DND-41 (cell line): Measurements from ENCODE around the gene DNAJC4.

Experiments used
- ATAC-seq: fragments of 200-7000 bp; cut with Tn5 transposase; 3 replicates; pipeline ENCODE4 v1.9.1; 2021; ENCODE audit warnings: low read depth; ENCODE audit not compliant: insufficient read depth
- DNase-seq: peaks from one replicate; pipeline ENCODE4 v3.0.0-alpha.2; 2020
- H2AFZ ChIP-seq: 2 replicates; pipeline ENCODE4 v1.6.0; 2012; ENCODE audit warnings: low read depth, low read length
- H3K27ac ChIP-seq: 2 replicates; pipeline ENCODE4 v1.5.1; 2012; ENCODE audit warnings: low read length, inconsistent platforms
- H3K27me3 ChIP-seq: fragments of 200-600 bp; sonication (generic); 2 replicates; pipeline ENCODE4 v1.6.0; 2012; ENCODE audit warnings: low read length, mild to moderate bottlenecking, inconsistent platforms; ENCODE audit not compliant: insufficient read depth, poor library complexity
- H3K36me3 ChIP-seq: 2 replicates; pipeline ENCODE4 v1.5.1; 2012; ENCODE audit warnings: low read length, inconsistent platforms; ENCODE audit not compliant: insufficient read depth
- H3K4me1 ChIP-seq: 2 replicates; pipeline ENCODE4 v1.5.1; 2012; ENCODE audit warnings: mild to moderate bottlenecking, low read length; ENCODE audit not compliant: insufficient read depth
- H3K4me2 ChIP-seq: 2 replicates; pipeline ENCODE4 v1.6.0; 2012; ENCODE audit warnings: mild to moderate bottlenecking, moderate library complexity, low read length, inconsistent platforms; ENCODE audit not compliant: insufficient read depth
- H3K4me3 ChIP-seq, 2 experiments: fragments of 200-600 bp in 1 of 2; shearing (Covaris generic) in 1 of 2; 2 replicates each; pipeline ENCODE4 v1.5.1; 2012 to 2016; ENCODE audit warnings: inconsistent platforms in 2 of 2, low read length in 2 of 2, mild to moderate bottlenecking in 2 of 2, low read depth in 1 of 2, moderate library complexity in 1 of 2
- H3K79me2 ChIP-seq: 2 replicates; pipeline ENCODE4 v1.6.0; 2012; ENCODE audit warnings: low read length, inconsistent platforms; ENCODE audit not compliant: insufficient read depth
- H3K9ac ChIP-seq: 2 replicates; pipeline ENCODE4 v1.6.0; 2012; ENCODE audit warnings: low read depth, mild to moderate bottlenecking, inconsistent platforms, low read length, moderate library complexity
- H3K9me3 ChIP-seq: 2 replicates; pipeline ENCODE4 v1.5.1; 2012; ENCODE audit warnings: low read length, moderate library complexity, mild to moderate bottlenecking, inconsistent platforms; ENCODE audit not compliant: insufficient read depth, severe bottlenecking
- H4K20me1 ChIP-seq: 2 replicates; pipeline ENCODE4 v1.6.0; 2012; ENCODE audit warnings: low read length; ENCODE audit not compliant: insufficient read depth
- EZH2 ChIP-seq: IDR thresholded peaks from 3 replicates; pipeline ENCODE4 v1.6.1; 2012; ENCODE audit warnings: borderline replicate concordance, low read depth, mild to moderate bottlenecking, moderate library complexity, low read length, inconsistent platforms; ENCODE audit not compliant: severe bottlenecking
- TF ChIP-seq, protein P1 (sequence below): IDR thresholded peaks from 2 replicates; pipeline ENCODE4 v1.5.1; 2012; ENCODE audit warnings: borderline replicate concordance, low read length, moderate library complexity, mild to moderate bottlenecking; ENCODE audit not compliant: poor library complexity, severe bottlenecking; ENCODE audit errors: extremely low read depth

The DNAJC4 gene

DNA sequence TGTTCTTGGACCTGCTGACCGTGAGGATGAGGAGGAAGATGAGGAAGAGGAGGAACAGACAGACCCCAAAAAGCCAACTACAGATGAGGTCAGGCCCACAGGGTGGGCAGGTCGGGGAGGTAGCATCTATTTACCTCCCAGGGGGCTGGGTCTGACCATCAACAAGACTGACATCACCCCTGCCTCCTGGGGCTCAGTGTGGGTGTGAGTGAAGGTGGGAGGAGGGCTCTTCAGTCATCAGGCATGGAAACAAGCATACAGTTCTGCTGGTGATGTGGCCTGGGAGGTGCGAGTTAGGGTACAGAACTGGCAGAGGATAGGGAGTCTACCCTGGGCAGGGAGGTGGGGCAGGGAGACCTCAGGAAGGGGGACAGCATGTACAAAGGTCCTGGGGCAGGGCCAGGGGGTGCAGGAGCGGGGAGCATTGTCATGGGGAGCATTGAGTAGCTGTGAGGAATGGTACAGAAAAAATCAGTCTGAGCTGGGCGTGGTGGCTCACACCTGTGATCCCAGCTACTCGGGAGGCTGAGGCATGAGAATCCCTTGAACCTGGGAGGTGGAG, 29.9 kb downstream of the DNAJC4 start:
- Histone ChIP-seq H3K9me3 (no peaks in the 10 kb centered on the region), H3K9ac (no peak overlapping the region), H3K4me2 (no peak overlapping the region), H3K4me1 (no peaks in the 10 kb centered on the region), H3K27ac (no peak overlapping the region), H3K4me3 (no peak overlapping the region), H4K20me1 (no peaks in the 10 kb centered on the region), H2AFZ (no peak overlapping the region), H3K27me3 (no peaks in the 10 kb centered on the region), H3K79me2 (no peaks in the 10 kb centered on the region), H3K36me3 (peaks cover 49% of the 10 kb centered on the region)
- ATAC-seq = no peak
- DNase-seq = no peak
- TF ChIP-seq EZH2 = no peak
- TF ChIP-seq, protein P1, sequence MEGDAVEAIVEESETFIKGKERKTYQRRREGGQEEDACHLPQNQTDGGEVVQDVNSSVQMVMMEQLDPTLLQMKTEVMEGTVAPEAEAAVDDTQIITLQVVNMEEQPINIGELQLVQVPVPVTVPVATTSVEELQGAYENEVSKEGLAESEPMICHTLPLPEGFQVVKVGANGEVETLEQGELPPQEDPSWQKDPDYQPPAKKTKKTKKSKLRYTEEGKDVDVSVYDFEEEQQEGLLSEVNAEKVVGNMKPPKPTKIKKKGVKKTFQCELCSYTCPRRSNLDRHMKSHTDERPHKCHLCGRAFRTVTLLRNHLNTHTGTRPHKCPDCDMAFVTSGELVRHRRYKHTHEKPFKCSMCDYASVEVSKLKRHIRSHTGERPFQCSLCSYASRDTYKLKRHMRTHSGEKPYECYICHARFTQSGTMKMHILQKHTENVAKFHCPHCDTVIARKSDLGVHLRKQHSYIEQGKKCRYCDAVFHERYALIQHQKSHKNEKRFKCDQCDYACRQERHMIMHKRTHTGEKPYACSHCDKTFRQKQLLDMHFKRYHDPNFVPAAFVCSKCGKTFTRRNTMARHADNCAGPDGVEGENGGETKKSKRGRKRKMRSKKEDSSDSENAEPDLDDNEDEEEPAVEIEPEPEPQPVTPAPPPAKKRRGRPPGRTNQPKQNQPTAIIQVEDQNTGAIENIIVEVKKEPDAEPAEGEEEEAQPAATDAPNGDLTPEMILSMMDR = no peak

DNA sequence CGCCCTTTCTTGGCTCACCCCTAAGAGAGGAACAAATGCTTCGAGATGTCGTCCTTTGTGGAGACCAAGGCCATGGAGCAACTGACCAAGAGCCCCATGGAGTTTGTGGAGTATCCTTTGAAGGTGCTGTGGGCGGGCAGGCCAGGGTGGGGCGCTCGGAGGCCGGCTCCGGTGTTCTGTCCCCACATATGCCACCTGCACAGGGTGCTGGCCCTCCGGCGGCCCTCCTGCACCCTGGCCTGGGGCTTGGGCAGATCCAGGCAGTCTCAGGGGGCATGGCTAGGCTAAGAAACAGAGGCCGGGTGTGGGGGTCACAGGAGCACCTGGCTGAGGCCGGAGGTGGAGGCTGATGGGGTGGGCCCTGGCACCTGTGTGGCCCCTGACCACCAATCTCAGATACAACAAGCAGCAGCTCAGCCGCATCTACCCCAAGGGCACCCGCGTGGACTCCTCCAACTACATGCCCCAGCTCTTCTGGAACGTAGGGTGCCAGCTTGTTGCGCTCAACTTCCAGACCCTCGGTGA, 31.3 kb downstream of the DNAJC4 start:
- no peaks in the 10 kb centered on the region for H4K20me1 ChIP-seq
- no peak overlapping the region for H3K4me2 ChIP-seq
- DNase-seq = no peak
- H3K4me1 ChIP-seq = no peaks in the 10 kb centered on the region
- no peak overlapping the region for H3K27ac ChIP-seq
- no peaks in the 10 kb centered on the region for H3K27me3 ChIP-seq
- H3K36me3 ChIP-seq = peaks cover 46% of the 10 kb centered on the region
- TF ChIP-seq, protein P1 = no peak
- TF ChIP-seq EZH2 = no peak
- no peak overlapping the region for H3K4me3 ChIP-seq
- H2AFZ ChIP-seq = no peak overlapping the region
- ATAC-seq = no peak
- H3K9ac ChIP-seq = no peak overlapping the region
- no peaks in the 10 kb centered on the region for H3K79me2 ChIP-seq
- H3K9me3 ChIP-seq = no peaks in the 10 kb centered on the region

DNA sequence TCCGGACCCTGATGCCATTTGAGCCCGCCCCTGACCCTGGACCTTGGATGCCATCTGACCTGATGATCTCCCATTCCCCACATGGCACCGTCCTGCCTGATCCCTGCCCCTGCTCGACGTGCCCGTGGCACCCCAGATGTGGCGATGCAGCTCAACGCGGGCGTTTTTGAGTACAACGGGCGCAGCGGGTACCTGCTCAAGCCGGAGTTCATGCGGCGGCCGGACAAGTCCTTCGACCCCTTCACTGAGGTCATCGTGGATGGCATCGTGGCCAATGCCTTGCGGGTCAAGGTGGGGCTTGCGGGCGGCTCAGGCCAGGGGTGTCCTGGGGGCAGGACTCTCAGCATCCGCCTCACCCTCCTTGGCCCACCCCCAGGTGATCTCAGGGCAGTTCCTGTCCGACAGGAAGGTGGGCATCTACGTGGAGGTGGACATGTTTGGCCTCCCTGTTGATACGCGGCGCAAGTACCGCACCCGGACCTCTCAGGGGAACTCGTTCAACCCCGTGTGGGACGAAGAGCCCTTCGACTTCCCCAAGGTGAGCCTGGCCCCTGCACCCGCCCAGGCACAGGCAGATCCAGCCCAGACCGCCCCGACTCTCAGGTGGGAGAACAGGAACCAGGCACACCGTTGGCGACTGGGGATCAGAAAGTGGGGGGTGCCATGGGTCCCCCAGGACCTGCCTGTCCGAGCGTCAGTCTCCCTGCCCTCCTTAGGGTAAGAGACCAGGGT, 32.1 kb downstream of the DNAJC4 start:
- no peak overlapping the region for H2AFZ ChIP-seq

More for the DNA sequence above, 32.1 kb downstream of the DNAJC4 start:
- H3K4me3 ChIP-seq = no peak overlapping the region
- no peaks in the 10 kb centered on the region for H3K9me3 ChIP-seq
- H3K9ac ChIP-seq = no peak overlapping the region
- H3K4me1 ChIP-seq = no peaks in the 10 kb centered on the region
- TF ChIP-seq, protein P1 = no peak
- no peak for TF ChIP-seq EZH2
- H3K36me3 ChIP-seq = peaks cover 44% of the 10 kb centered on the region
- H3K4me2 ChIP-seq = no peak overlapping the region
- ATAC-seq (no peak), DNase-seq (no peak)
- H3K79me2 ChIP-seq = no peaks in the 10 kb centered on the region
- no peak overlapping the region for H3K27ac ChIP-seq
- no peaks in the 10 kb centered on the region for H4K20me1 ChIP-seq
- no peaks in the 10 kb centered on the region for H3K27me3 ChIP-seq
